SK-N-SH (cell line): Measurements from ENCODE around the gene RABAC1. TPM values are rescaled to one million over a fixed set of nuclear protein-coding genes. Genes with fewer than 3 reads are reported as not detected.
A peak's percentile ranks its signal among the peaks of the same experiment; 100 is the strongest.

Source experiments
- CTCF ChIA-PET: fragments of 300-600, 350-600 bp; formaldehyde crosslinking; extraction: SDS; loops from one replicate; lab custom pipeline; 2021; lab: Yijun Ruan, JAX
- POLR2A ChIA-PET: fragments of 350-600 bp; sonication (Branson Sonifier 250); formaldehyde crosslinking; extraction: SDS; loops from one replicate; lab custom pipeline; 2020; ENCODE audit warnings: antibody characterized with exemption, inconsistent platforms; lab: Yijun Ruan, JAX
- DNase-seq: peaks from one replicate; pipeline ENCODE4 v3.0.0; 2012
- H2AFZ ChIP-seq: fragments of 200-600 bp; sonication (generic); 2 replicates; pipeline ENCODE4 v1.8.1; 2016; ENCODE audit warnings: antibody characterized with exemption, mild to moderate bottlenecking, low read depth
- H3F3A ChIP-seq: fragments of 200-600 bp; sonication (generic); replicated peaks from 2 replicates; pipeline ENCODE3; 2016; ENCODE audit warnings: antibody characterized with exemption, mild to moderate bottlenecking; ENCODE audit not compliant: insufficient read depth
- H3K27ac ChIP-seq, 2 experiments: fragments of 200-500 bp in 1 of 2; fragments of 200-600 bp in 1 of 2; sonication (Bioruptor generic) in 1 of 2; sonication (generic), shearing (Covaris generic) in 1 of 2; 2 replicates each; pipeline versions ENCODE4 v1.5.1 to v1.6.1; 2014 to 2016; ENCODE audit warnings: low read depth in 2 of 2, inconsistent platforms in 1 of 2, low read length in 1 of 2, mild to moderate bottlenecking in 1 of 2, mixed read lengths in 1 of 2
- H3K27me3 ChIP-seq: fragments of 200-600 bp; sonication (generic), shearing (Covaris generic); 2 replicates; pipeline ENCODE4 v1.6.1; 2016; ENCODE audit warnings: mixed run types; ENCODE audit not compliant: insufficient read depth
- H3K36me3 ChIP-seq, 2 experiments: fragments of 200-500 bp in 1 of 2; fragments of 200-600 bp in 1 of 2; sonication (Bioruptor generic) in 1 of 2; sonication (generic) in 1 of 2; replicated peaks in 1 of 2; 2 replicates each; pipeline versions ENCODE3 to v1.5.1; 2014 to 2016; ENCODE audit warnings: low read length in 1 of 2, mild to moderate bottlenecking in 1 of 2; ENCODE audit not compliant: insufficient read depth in 2 of 2, control insufficient read depth in 1 of 2
- H3K4me1 ChIP-seq, 2 experiments: fragments of 200-500 bp in 1 of 2; fragments of 200-600 bp in 1 of 2; sonication (Bioruptor generic) in 1 of 2; sonication (generic), shearing (Covaris generic) in 1 of 2; 2 replicates each; pipeline versions ENCODE4 v1.5.1 to v1.6.1; 2014 to 2016; ENCODE audit warnings: low read depth in 1 of 2, low read length in 1 of 2, mixed run types in 1 of 2; ENCODE audit not compliant: insufficient read depth in 2 of 2, control insufficient read depth in 1 of 2
- H3K4me2 ChIP-seq: fragments of 200-600 bp; sonication (generic), shearing (Covaris generic); 2 replicates; pipeline ENCODE4 v1.6.1; 2017; ENCODE audit warnings: mixed run types
- H3K4me3 ChIP-seq, 2 experiments: fragments of 200-500 bp in 1 of 2; fragments of 200-600 bp in 1 of 2; sonication (Bioruptor generic) in 1 of 2; sonication (generic), shearing (Covaris generic) in 1 of 2; 2 replicates each; pipeline versions ENCODE4 v1.5.1 to v1.8.1; 2014 to 2016; ENCODE audit warnings: low read depth in 2 of 2, inconsistent platforms in 1 of 2, low read length in 1 of 2, mild to moderate bottlenecking in 1 of 2, mixed read lengths in 1 of 2, moderate library complexity in 1 of 2
- H3K79me2 ChIP-seq: fragments of 200-600 bp; sonication (generic); 2 replicates; pipeline ENCODE4 v1.8.1; 2017; ENCODE audit warnings: mild to moderate bottlenecking; ENCODE audit not compliant: insufficient read depth
- H3K9ac ChIP-seq: fragments of 200-600 bp; sonication (generic); 2 replicates; pipeline ENCODE4 v1.6.1; 2017; ENCODE audit warnings: mixed run types
- H3K9me2 ChIP-seq: fragments of 200-600 bp; sonication (generic); 2 replicates; pipeline ENCODE4 v1.6.1; 2017; ENCODE audit warnings: mixed run types
- H3K9me3 ChIP-seq: fragments of 200-600 bp; sonication (generic); 2 replicates; pipeline ENCODE4 v1.6.1; 2017; ENCODE audit warnings: mixed run types, mild to moderate bottlenecking, moderate library complexity
- H4K20me1 ChIP-seq: fragments of 200-600 bp; sonication (generic); 2 replicates; pipeline ENCODE4 v1.6.1; 2017; ENCODE audit warnings: mild to moderate bottlenecking, mixed run types; ENCODE audit not compliant: insufficient read depth
- FOXM1 ChIP-seq: IDR thresholded peaks from 2 replicates; pipeline ENCODE4 v1.4.0; 2012; ENCODE audit warnings: low read depth, mild to moderate bottlenecking
- NRF1 ChIP-seq: IDR thresholded peaks from 2 replicates; pipeline ENCODE4 v1.6.1; 2012; ENCODE audit warnings: low read depth, mild to moderate bottlenecking, low read length
- RAD21 ChIP-seq: IDR thresholded peaks from 2 replicates; pipeline ENCODE4 v1.6.1; 2012; ENCODE audit warnings: mild to moderate bottlenecking, low read length
- RCOR1 ChIP-seq: fragments of 150-350 bp; IDR thresholded peaks from 2 replicates; pipeline ENCODE4 v1.6.1; 2017; ENCODE audit warnings: antibody characterized with exemption, low read length
- RFX5 ChIP-seq: IDR thresholded peaks from 2 replicates; pipeline ENCODE4 v1.6.1; 2012; ENCODE audit warnings: mild to moderate bottlenecking, improper control_type of control experiment, low read length
- SMC3 ChIP-seq: IDR thresholded peaks from 2 replicates; pipeline ENCODE4 v1.6.1; 2012; ENCODE audit warnings: low read depth, low read length, improper control_type of control experiment
- TCF12 ChIP-seq: IDR thresholded peaks from 2 replicates; pipeline ENCODE4 v1.4.0; 2012
- YY1 ChIP-seq: IDR thresholded peaks from 2 replicates; pipeline ENCODE4 v1.4.0; 2012; ENCODE audit warnings: low read depth, mild to moderate bottlenecking
- WGBS: methylation state at CpG from one replicate; pipeline ENCODE4 v1.1.6; 2017; ENCODE audit warnings: low lambda C conversion rate; 5-methylcytosine and 5-hydroxymethylcytosine counted together
- polyA plus RNA-seq, 3 experiments: library from polyadenylated mRNA; depleted of rRNA; stranded (reverse); fragments of >200 nt; gene quantifications; 2 replicates each; pipeline ENCODE4 v1.2.3, GENCODE V29; 2012
- TF ChIP-seq, protein P1 (sequence below): IDR thresholded peaks from 2 replicates; pipeline ENCODE4 v1.6.1; 2012; ENCODE audit warnings: mild to moderate bottlenecking, low read depth, low read length, moderate library complexity
- TF ChIP-seq, protein P2 (sequence below): fragments of 150-350 bp; IDR thresholded peaks from 2 replicates; pipeline ENCODE4 v1.6.1; 2016; ENCODE audit warnings: mild to moderate bottlenecking, low read depth, low read length
- TF ChIP-seq, protein P3 (sequence below): fragments of 200-600 bp; sonication (generic); IDR thresholded peaks from 2 replicates; pipeline ENCODE4 v1.6.1; 2017; ENCODE audit warnings: antibody characterized with exemption, mild to moderate bottlenecking, moderate library complexity

RABAC1 gene
- polyA plus RNA-seq, 1 of the 3 experiments (the other 2 are of a cell fraction), result 287 TPM

DNA sequence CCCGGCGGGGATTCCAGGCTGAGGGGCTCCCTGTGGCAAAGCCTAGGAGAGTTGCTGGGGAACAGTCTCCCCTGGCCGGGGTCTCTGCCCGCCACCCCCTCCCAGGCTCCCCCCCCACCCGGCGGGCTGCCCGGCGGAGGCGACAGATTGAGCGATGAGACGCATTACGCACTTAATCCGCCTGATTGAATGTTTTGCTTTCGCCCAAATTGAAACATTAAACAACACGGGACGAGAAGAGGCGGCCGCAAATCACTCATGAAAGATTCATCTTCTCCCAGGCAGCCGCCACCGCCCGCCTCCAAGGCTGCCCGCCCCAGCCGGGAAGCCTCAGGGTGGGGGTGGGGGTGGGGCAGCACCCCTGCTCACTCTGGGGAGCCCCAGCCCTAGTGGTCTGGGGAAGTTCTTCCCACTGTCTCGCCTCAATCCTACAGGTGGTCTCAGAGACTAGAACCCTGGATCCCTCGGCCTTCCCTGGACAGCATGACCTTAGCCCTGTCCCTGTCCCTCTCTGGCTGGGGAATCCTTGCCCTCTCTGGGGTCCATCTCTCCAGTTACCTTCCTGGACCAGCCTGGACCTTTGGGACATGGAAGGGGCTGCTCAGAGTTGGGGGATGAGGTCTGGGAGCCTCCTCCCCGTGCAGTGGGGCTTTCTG lies 23.2 kb downstream of the RABAC1 start:
- ChIA-PET POLR2A (no interaction called here), CTCF (interaction anchor here (0.6 to 2.0 kb wide), 6 partner anchors 11 to 50 kb away, joined by 3 to 9 read pairs (median 3); no protein-coding TSS in a partner anchor)
- Histone ChIP-seq H3K9ac (no peak overlapping the region), H3K79me2 (no peaks in the 10 kb centered on the region), H3K27me3 (peaks cover 7% of the 10 kb centered on the region), H3K9me3 (no peaks in the 10 kb centered on the region), H3K27ac (no peak overlapping the region), H2AFZ (no peak overlapping the region), H4K20me1 (0 out of 2 replicates have a peak, but pooled peaks cover 3% of the 10 kb centered on the region), H3K36me3 (no peaks in the 10 kb centered on the region), H3K4me1 (peaks cover 0 to 11% of the 10 kb centered on the region in 2 experiments; a peak in 2 of 4 replicates), H3K4me2 (no peak overlapping the region), H3K4me3 (no peak overlapping the region), H3K9me2 (no peaks in the 10 kb centered on the region), H3F3A (no peaks in the 10 kb centered on the region)
- no peak for DNase-seq
- no peak for TF ChIP-seq YY1
- TF ChIP-seq, protein P1, sequence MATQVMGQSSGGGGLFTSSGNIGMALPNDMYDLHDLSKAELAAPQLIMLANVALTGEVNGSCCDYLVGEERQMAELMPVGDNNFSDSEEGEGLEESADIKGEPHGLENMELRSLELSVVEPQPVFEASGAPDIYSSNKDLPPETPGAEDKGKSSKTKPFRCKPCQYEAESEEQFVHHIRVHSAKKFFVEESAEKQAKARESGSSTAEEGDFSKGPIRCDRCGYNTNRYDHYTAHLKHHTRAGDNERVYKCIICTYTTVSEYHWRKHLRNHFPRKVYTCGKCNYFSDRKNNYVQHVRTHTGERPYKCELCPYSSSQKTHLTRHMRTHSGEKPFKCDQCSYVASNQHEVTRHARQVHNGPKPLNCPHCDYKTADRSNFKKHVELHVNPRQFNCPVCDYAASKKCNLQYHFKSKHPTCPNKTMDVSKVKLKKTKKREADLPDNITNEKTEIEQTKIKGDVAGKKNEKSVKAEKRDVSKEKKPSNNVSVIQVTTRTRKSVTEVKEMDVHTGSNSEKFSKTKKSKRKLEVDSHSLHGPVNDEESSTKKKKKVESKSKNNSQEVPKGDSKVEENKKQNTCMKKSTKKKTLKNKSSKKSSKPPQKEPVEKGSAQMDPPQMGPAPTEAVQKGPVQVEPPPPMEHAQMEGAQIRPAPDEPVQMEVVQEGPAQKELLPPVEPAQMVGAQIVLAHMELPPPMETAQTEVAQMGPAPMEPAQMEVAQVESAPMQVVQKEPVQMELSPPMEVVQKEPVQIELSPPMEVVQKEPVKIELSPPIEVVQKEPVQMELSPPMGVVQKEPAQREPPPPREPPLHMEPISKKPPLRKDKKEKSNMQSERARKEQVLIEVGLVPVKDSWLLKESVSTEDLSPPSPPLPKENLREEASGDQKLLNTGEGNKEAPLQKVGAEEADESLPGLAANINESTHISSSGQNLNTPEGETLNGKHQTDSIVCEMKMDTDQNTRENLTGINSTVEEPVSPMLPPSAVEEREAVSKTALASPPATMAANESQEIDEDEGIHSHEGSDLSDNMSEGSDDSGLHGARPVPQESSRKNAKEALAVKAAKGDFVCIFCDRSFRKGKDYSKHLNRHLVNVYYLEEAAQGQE, result no peak
- 28% methylated on average over 18 of the region's 26 CpGs for WGBS

DNA sequence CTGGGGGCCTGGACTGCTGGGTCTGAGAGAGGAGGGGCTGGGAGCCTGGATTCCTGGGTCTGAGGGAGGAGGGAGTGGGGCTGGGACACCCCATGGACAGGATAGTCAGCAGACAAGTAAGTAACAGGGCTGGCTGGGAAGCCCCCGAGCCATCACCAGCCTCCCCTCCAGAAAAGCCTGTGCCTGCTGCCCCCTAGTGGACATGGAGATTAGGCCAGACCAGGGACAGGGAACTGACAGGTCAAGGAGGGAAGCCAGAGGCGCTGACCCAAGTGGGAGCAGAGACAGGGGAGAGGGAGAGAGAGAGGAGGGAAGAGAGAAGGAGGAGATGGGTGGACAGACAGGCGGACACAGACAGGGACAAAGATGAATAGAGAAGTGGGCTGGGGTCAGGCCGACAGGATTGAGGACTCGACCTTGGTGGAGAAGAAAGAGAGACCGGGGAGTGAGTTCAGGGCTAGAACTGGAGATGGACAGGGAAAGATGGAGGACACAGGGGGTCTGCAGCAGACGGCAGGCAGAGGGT lies 24.2 kb downstream of the RABAC1 start:
- 0 out of 2 replicates have a peak, but pooled peaks cover 3% of the 10 kb centered on the region for H4K20me1 ChIP-seq
- H3K79me2 ChIP-seq, result no peaks in the 10 kb centered on the region
- ChIA-PET CTCF (interaction anchor here (0.6 to 3.0 kb wide), 12 partner anchors 8 to 139 kb away, joined by 3 to 17 read pairs (median 3); partner anchors contain the start of gene ARHGEF1), POLR2A (no interaction called here)
- 23% methylated on average over 7 of the region's 7 CpGs for WGBS
- H3K36me3 ChIP-seq, result no peaks in the 10 kb centered on the region
- no peaks in the 10 kb centered on the region for H3K9me2 ChIP-seq
- H3K9ac ChIP-seq, result no peak overlapping the region
- no peak overlapping the region for H2AFZ ChIP-seq
- peaks cover 0 to 11% of the 10 kb centered on the region in 2 experiments; a peak in 2 of 4 replicates for H3K4me1 ChIP-seq
- H3K4me3 ChIP-seq, result no peak overlapping the region; a peak in 1 of 4 replicates
- H3F3A ChIP-seq, result no peaks in the 10 kb centered on the region
- TF ChIP-seq TCF12, result no peak
- TF ChIP-seq, protein P1, result no peak
- TF ChIP-seq, protein P2, sequence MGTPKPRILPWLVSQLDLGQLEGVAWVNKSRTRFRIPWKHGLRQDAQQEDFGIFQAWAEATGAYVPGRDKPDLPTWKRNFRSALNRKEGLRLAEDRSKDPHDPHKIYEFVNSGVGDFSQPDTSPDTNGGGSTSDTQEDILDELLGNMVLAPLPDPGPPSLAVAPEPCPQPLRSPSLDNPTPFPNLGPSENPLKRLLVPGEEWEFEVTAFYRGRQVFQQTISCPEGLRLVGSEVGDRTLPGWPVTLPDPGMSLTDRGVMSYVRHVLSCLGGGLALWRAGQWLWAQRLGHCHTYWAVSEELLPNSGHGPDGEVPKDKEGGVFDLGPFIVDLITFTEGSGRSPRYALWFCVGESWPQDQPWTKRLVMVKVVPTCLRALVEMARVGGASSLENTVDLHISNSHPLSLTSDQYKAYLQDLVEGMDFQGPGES, result no peak
- TF ChIP-seq SMC3, result peak; percentile 60; the same call in 1 of the 2 replicates
- TF ChIP-seq RCOR1, result peak; percentile 18; the same call in 1 of the 2 replicates
- TF ChIP-seq, protein P3, sequence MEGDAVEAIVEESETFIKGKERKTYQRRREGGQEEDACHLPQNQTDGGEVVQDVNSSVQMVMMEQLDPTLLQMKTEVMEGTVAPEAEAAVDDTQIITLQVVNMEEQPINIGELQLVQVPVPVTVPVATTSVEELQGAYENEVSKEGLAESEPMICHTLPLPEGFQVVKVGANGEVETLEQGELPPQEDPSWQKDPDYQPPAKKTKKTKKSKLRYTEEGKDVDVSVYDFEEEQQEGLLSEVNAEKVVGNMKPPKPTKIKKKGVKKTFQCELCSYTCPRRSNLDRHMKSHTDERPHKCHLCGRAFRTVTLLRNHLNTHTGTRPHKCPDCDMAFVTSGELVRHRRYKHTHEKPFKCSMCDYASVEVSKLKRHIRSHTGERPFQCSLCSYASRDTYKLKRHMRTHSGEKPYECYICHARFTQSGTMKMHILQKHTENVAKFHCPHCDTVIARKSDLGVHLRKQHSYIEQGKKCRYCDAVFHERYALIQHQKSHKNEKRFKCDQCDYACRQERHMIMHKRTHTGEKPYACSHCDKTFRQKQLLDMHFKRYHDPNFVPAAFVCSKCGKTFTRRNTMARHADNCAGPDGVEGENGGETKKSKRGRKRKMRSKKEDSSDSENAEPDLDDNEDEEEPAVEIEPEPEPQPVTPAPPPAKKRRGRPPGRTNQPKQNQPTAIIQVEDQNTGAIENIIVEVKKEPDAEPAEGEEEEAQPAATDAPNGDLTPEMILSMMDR, result peak; percentile 90
- no peak for TF ChIP-seq RFX5
- no peak for TF ChIP-seq FOXM1
- no peak for TF ChIP-seq NRF1
- peak; percentile 76 for TF ChIP-seq RAD21
- peaks cover 13% of the 10 kb centered on the region for H3K27me3 ChIP-seq
- H3K9me3 ChIP-seq, result no peaks in the 10 kb centered on the region
- DNase-seq, result peak; percentile 93
- H3K27ac ChIP-seq, result no peak overlapping the region
- no peak overlapping the region for H3K4me2 ChIP-seq
